HG03432 (cell line): ENCODE results near the gene SORCS2.
"Not testable (repeated sequence)": the region's sequence is repeated elsewhere in the genome, so short reads cannot be mapped to it uniquely, and the experiment has no call there.

Source experiments
- ATAC-seq: cut with Tn5 transposase; IDR thresholded peaks from one replicate; pipeline ENCODE4 v1.9.1; 2021; ENCODE audit warnings: mild to moderate bottlenecking, moderate library complexity; ENCODE audit not compliant: unreplicated experiment

The SORCS2 gene

GRCh38 chr4:7199129-7199725 lies 6.9 kb downstream of the SORCS2 start:
- ATAC-seq, result no peak

- ATAC-seq, result no peak
These were observed 7.6 kb downstream of the SORCS2 start for GRCh38 chr4:7199771-7200441.

- no peak for ATAC-seq
These were observed 8.5 kb downstream of the SORCS2 start for GRCh38 chr4:7200801-7201200.

GRCh38 chr4:7201420-7202305 lies 9.3 kb downstream of the SORCS2 start:
- ATAC-seq, result no peak

- ATAC-seq, result no peak
These were observed 10.1 kb downstream of the SORCS2 start for GRCh38 chr4:7202411-7202810.

- no peak for ATAC-seq
These were observed 12.5 kb downstream of the SORCS2 start for GRCh38 chr4:7204656-7205387.

- ATAC-seq, result no peak
These were observed 14.0 kb downstream of the SORCS2 start for GRCh38 chr4:7206385-7206784.

- ATAC-seq, result no peak
These were observed 14.7 kb downstream of the SORCS2 start for GRCh38 chr4:7206911-7207567.

GRCh38 chr4:7207628-7208231 lies 15.4 kb downstream of the SORCS2 start:
- no peak for ATAC-seq

GRCh38 chr4:7208509-7209451 lies 16.4 kb downstream of the SORCS2 start:
- ATAC-seq, result no peak

GRCh38 chr4:7209699-7210098 lies 17.4 kb downstream of the SORCS2 start:
- ATAC-seq, result no peak

GRCh38 chr4:7210824-7211223 lies 18.5 kb downstream of the SORCS2 start:
- no peak for ATAC-seq

- ATAC-seq, result no peak
These were observed 19.9 kb downstream of the SORCS2 start for GRCh38 chr4:7212101-7212674.

- ATAC-seq, result no peak
These were observed 20.6 kb downstream of the SORCS2 start for GRCh38 chr4:7212921-7213320.

- ATAC-seq, result no peak
These were observed 21.5 kb downstream of the SORCS2 start for GRCh38 chr4:7213807-7214206.

GRCh38 chr4:7214359-7214758 lies 22.0 kb downstream of the SORCS2 start:
- no peak for ATAC-seq

- ATAC-seq, result not testable (repeated sequence)
These were observed 22.8 kb downstream of the SORCS2 start for GRCh38 chr4:7215187-7215586.

- no peak for ATAC-seq
These were observed 24.7 kb downstream of the SORCS2 start for GRCh38 chr4:7217039-7217438.
